ENCODE measurements around the gene IL18BP. TPM values are rescaled to one million over a fixed set of nuclear protein-coding genes. Genes with fewer than 3 reads are reported as not detected.

IL18BP gene
- total and polyA plus RNA-seq, 2 of the 13 experiments (the other 11 are each of a cell fraction or from before 2014, with no cell fraction given) = 4.1 to 12.8 TPM

GRCh38 chr11:72040491-72041363 lies 42.0 kb downstream of the IL18BP start (continued):
- TF ChIP-seq NFAT5 (CRISPR knock-in tag; IDR thresholded peaks at IDR 0.05) (no peak), PRDM15 (CRISPR knock-in tag; IDR thresholded peaks at IDR 0.05) (no peak), ZNF577 (CRISPR knock-in tag; IDR thresholded peaks at IDR 0.05; ENCODE audit: borderline replicate concordance, low read depth) (no peak), ZNF274 (CRISPR knock-in tag; IDR thresholded peaks at IDR 0.05) (no peak), ZBTB1 (CRISPR knock-in tag; IDR thresholded peaks at IDR 0.05; ENCODE audit: borderline replicate concordance) (no peak), THAP11 (CRISPR knock-in tag; IDR thresholded peaks at IDR 0.05) (peak; percentile 59; the same call in 1 of the 2 replicates), SALL2 (CRISPR knock-in tag; IDR thresholded peaks at IDR 0.05) (no peak), ZNF256 (CRISPR knock-in tag; conservative IDR thresholded peaks at IDR 0.05) (no peak), NR2F1 (CRISPR knock-in tag; IDR thresholded peaks at IDR 0.05) (no peak), TSC22D2 (CRISPR knock-in tag; IDR thresholded peaks at IDR 0.05; ENCODE audit: borderline replicate concordance) (peak; percentile 40; the same call in 1 of the 2 replicates), KAT7 (CRISPR knock-in tag; IDR thresholded peaks at IDR 0.05; ENCODE audit: borderline replicate concordance) (0 out of 2 replicates have a peak, but pooled peaks have one; percentile 60), ZMYM4 (CRISPR knock-in tag; IDR thresholded peaks at IDR 0.05) (0 out of 2 replicates have a peak, but pooled peaks have one; percentile 29), XRCC5 (optimal IDR thresholded peaks at IDR 0.05; ENCODE audit: low read length) (peak; percentile 47), ZNF879 (CRISPR knock-in tag; IDR thresholded peaks at IDR 0.05) (0 out of 2 replicates have a peak, but pooled peaks have one; percentile 33), CSRNP2 (CRISPR knock-in tag; conservative IDR thresholded peaks at IDR 0.05; ENCODE audit: low read depth) (no peak), ZNF891 (CRISPR knock-in tag; IDR thresholded peaks at IDR 0.05) (no peak), ATF1 (CRISPR knock-in tag; IDR thresholded peaks at IDR 0.05) (peak; percentile 66; the same call in 1 of the 2 replicates), CENPBD1 (CRISPR knock-in tag; IDR thresholded peaks at IDR 0.05; ENCODE audit: borderline replicate concordance, low read depth) (no peak)
